IMR-90 (cell line): Measurements from ENCODE around the gene PRSS50.

Experiments used
- BHLHE40 ChIP-seq: fragments of 150-350 bp; IDR thresholded peaks from 2 replicates; pipeline ENCODE4 v1.6.1; 2016; ENCODE audit warnings: mild to moderate bottlenecking, low read depth, low read length
- CEBPB ChIP-seq: IDR thresholded peaks from 2 replicates; pipeline ENCODE4 v1.6.1; 2012; ENCODE audit warnings: low read depth, low read length, improper control_type of control experiment
- CHD1 ChIP-seq: IDR thresholded peaks from 2 replicates; pipeline ENCODE4 v1.6.1; 2012; ENCODE audit warnings: low read depth, low read length, improper control_type of control experiment
- CTCF ChIP-seq: conservative IDR thresholded peaks from 2 replicates; pipeline ENCODE4 v1.5.1; 2012; ENCODE audit warnings: mild to moderate bottlenecking, low read depth, low read length, improper control_type of control experiment
- FOS ChIP-seq: fragments of 150-350 bp; IDR thresholded peaks from 2 replicates; pipeline ENCODE4 v1.6.1; 2016; ENCODE audit warnings: low read depth, low read length
- MAZ ChIP-seq: IDR thresholded peaks from 2 replicates; pipeline ENCODE4 v1.6.1; 2012; ENCODE audit warnings: low read depth, mild to moderate bottlenecking, low read length, improper control_type of control experiment, moderate library complexity, borderline replicate concordance
- MXI1 ChIP-seq: IDR thresholded peaks from 2 replicates; pipeline ENCODE4 v1.6.1; 2012; ENCODE audit warnings: low read depth, mild to moderate bottlenecking, low read length, moderate library complexity, borderline replicate concordance
- POLR2A ChIP-seq: IDR thresholded peaks from 2 replicates; pipeline ENCODE4 v1.6.1; 2012; ENCODE audit warnings: mild to moderate bottlenecking, low read depth, low read length
- RAD21 ChIP-seq: IDR thresholded peaks from 2 replicates; pipeline ENCODE4 v1.6.1; 2012; ENCODE audit warnings: low read length, improper control_type of control experiment
- RCOR1 ChIP-seq: IDR thresholded peaks from 2 replicates; pipeline ENCODE4 v1.6.1; 2012; ENCODE audit warnings: mild to moderate bottlenecking, low read length, improper control_type of control experiment; ENCODE audit not compliant: insufficient replicate concordance
- SMC3 ChIP-seq: fragments of 150-350 bp; IDR thresholded peaks from 2 replicates; pipeline ENCODE4 v1.6.1; 2016; ENCODE audit warnings: low read depth, mild to moderate bottlenecking, antibody characterized with exemption, low read length, moderate library complexity

GRCh38 chr3:46668116-46668515, 49.6 kb downstream of the PRSS50 start:
- TF ChIP-seq CTCF (no peak), RAD21 (no peak), MXI1 (no peak), CEBPB (no peak), MAZ (no peak), POLR2A (no peak), RCOR1 (no peak), FOS (no peak), SMC3 (no peak), BHLHE40 (no peak), CHD1 (no peak)
